Left lung (tissue), 10 donors: ENCODE measurements around the gene ARX. TPM values are rescaled to one million over a fixed set of nuclear protein-coding genes. Genes with fewer than 3 reads are reported as not detected.

Experiments
- ATAC-seq: fragments of 200-7000 bp; cut with Tn5 transposase; one replicate; pipeline ENCODE4 v1.9.1; 2020; ENCODE audit warnings: moderate library complexity
- DNase-seq, 4 donors: peaks; one replicate each; pipeline ENCODE4 v3.0.0-alpha.2; 2013 to 2020
- H3K27ac ChIP-seq, 2 donors: fragments of 200-600 bp; sonication (generic) in 1 of 2; one replicate each; pipeline versions ENCODE4 v1.5.0 to v1.8.0; 2020 to 2021
- H3K27me3 ChIP-seq, 2 donors: fragments of 200-600 bp; sonication (generic) in 1 of 2; one replicate each; pipeline versions ENCODE4 v1.5.0 to v1.8.0; 2020 to 2021
- H3K36me3 ChIP-seq, 2 donors: fragments of 200-600 bp; sonication (generic) in 1 of 2; one replicate each; pipeline versions ENCODE4 v1.5.0 to v1.8.0; 2020 to 2021
- H3K4me1 ChIP-seq, 2 donors: fragments of 200-600 bp; one replicate each; pipeline ENCODE4 v1.8.0; 2021
- H3K4me3 ChIP-seq, 2 donors: fragments of 200-600 bp; sonication (generic) in 1 of 2; one replicate each; pipeline versions ENCODE4 v1.5.0 to v1.8.0; 2020 to 2021; ENCODE audit warnings: mild to moderate bottlenecking in 1 of 2
- H3K9me3 ChIP-seq, 2 donors: fragments of 200-600 bp; sonication (generic) in 1 of 2; one replicate each; pipeline versions ENCODE4 v1.5.0 to v1.8.0; 2020 to 2021
- CTCF ChIP-seq, 2 donors: fragments of 200-600 bp; sonication (generic) in 1 of 2; IDR thresholded peaks; one replicate each; pipeline versions ENCODE4 v1.5.0 to v1.8.0; 2021; ENCODE audit warnings: antibody characterized with exemption in 2 of 2
- intact Hi-C, 2 donors: fragments of 100-400 bp; cut with DNase I; formaldehyde crosslinking; loops; one replicate each; pipeline versions ENCODE4 v1.11.2 to v1.14.2; 2022
- polyA plus RNA-seq, 6 donors: library from polyadenylated mRNA; unstranded; fragments of 120-200 nt; gene quantifications; one replicate each; pipeline ENCODE4 v1.2.1, GENCODE V29; 2013; ENCODE audit not compliant: insufficient read length in 6 of 6
- total RNA-seq, 2 donors: library from RNA; stranded (reverse); fragmentation: NEBNext Ultra II Directional; extraction: Animal tissue kit (Norgen Biotek cat#: 25700); gene quantifications; one replicate each; pipeline ENCODE4 v1.2.1, GENCODE V29; 2021
- donor health status: DM: no; HTN: yes; CAD: no.
- donor health status: DM: no; HTN: no; CAD: no.

ARX gene
- total and polyA plus RNA-seq, 8 donors = 0.07 to 0.41 (median 0.13) TPM; not detected in 1

GRCh38 chrX:24999511-24999910, 16.3 kb downstream of the ARX start:
- DNase-seq (no peak), ATAC-seq (no peak)
- Histone ChIP-seq H3K4me1 (peaks cover 3% of the 10 kb centered on the region in 2 donors), H3K27ac (no peak overlapping the region), H3K27me3 (peaks cover 31 to 32% of the 10 kb centered on the region in 2 donors), H3K36me3 (peaks cover 0 to 6% of the 10 kb centered on the region in 2 donors), H3K9me3 (no peaks in the 10 kb centered on the region), H3K4me3 (no peak overlapping the region)
- intact Hi-C loops = no loop called here
- no peak for TF ChIP-seq CTCF (IDR thresholded peaks at IDR 0.05)

- Histone ChIP-seq H3K4me1 (no peaks in the 10 kb centered on the region), H3K27me3 (peaks cover 0 to under 1% of the 10 kb centered on the region in 2 donors), H3K9me3 (no peaks in the 10 kb centered on the region), H3K27ac (no peak overlapping the region), H3K4me3 (no peak overlapping the region), H3K36me3 (peaks cover 0 to 6% of the 10 kb centered on the region in 2 donors)
- intact Hi-C loops = no loop called here
- no peak for ATAC-seq
- no peak for DNase-seq
- TF ChIP-seq CTCF (IDR thresholded peaks at IDR 0.05) = no peak
These were observed 19.6 kb downstream of the ARX start for GRCh38 chrX:24996096-24996709.

- Histone ChIP-seq H3K9me3 (no peaks in the 10 kb centered on the region), H3K27ac (no peak overlapping the region), H3K4me3 (no peak overlapping the region), H3K36me3 (peaks cover 0 to 6% of the 10 kb centered on the region in 2 donors), H3K27me3 (no peaks in the 10 kb centered on the region), H3K4me1 (no peaks in the 10 kb centered on the region)
- DNase-seq (no peak), ATAC-seq (no peak)
- no peak for TF ChIP-seq CTCF (IDR thresholded peaks at IDR 0.05)
- intact Hi-C loops = no loop called here
These were observed 21.9 kb downstream of the ARX start for GRCh38 chrX:24993879-24994278.

- Histone ChIP-seq H3K9me3 (no peaks in the 10 kb centered on the region), H3K36me3 (no peaks in the 10 kb centered on the region), H3K27me3 (no peaks in the 10 kb centered on the region), H3K4me3 (no peak overlapping the region), H3K4me1 (no peaks in the 10 kb centered on the region), H3K27ac (no peak overlapping the region)
- TF ChIP-seq CTCF (IDR thresholded peaks at IDR 0.05) = no peak
- no peak for DNase-seq
- intact Hi-C loops = no loop called here
- ATAC-seq = no peak
These were observed 25.2 kb downstream of the ARX start for GRCh38 chrX:24990535-24990934.

- TF ChIP-seq CTCF (IDR thresholded peaks at IDR 0.05) = no peak
- Histone ChIP-seq H3K27me3 (no peaks in the 10 kb centered on the region), H3K4me3 (no peak overlapping the region), H3K27ac (no peak overlapping the region), H3K36me3 (no peaks in the 10 kb centered on the region), H3K9me3 (no peaks in the 10 kb centered on the region), H3K4me1 (no peaks in the 10 kb centered on the region)
- no peak for DNase-seq
- intact Hi-C loops = no loop called here
- ATAC-seq = no peak
These were observed 27.5 kb downstream of the ARX start for GRCh38 chrX:24988314-24988713.
